ENCODE measurements around the gene PPID. TPM values are rescaled to one million over a fixed set of nuclear protein-coding genes. Genes with fewer than 3 reads are reported as not detected.
"Not testable (repeated sequence)": the region's sequence is repeated elsewhere in the genome, so short reads cannot be mapped to it uniquely, and the experiment has no call there.

PPID gene
- total RNA-seq, 2 experiments from 2014 or later: 70.8 to 78.2 TPM

GRCh38 chr4:158664806-158665205 is 58.4 kb downstream of the PPID start:
- peaks cover 8% of the 10 kb centered on the region for H3K4me1 Mint-ChIP-seq
- DNase-seq: no peak
- peaks cover 3% of the 10 kb centered on the region for H3K27me3 Mint-ChIP-seq
- H3K9me3 Mint-ChIP-seq: no peaks in the 10 kb centered on the region
- no peak overlapping the region for H3K4me3 Mint-ChIP-seq
- H3K27ac Mint-ChIP-seq: no peak overlapping the region
- H3K36me3 Mint-ChIP-seq: peaks cover 17% of the 10 kb centered on the region

GRCh38 chr4:158663707-158664625 is 59.2 kb downstream of the PPID start:
- not testable (repeated sequence) for DNase-seq, H3K4me1 Mint-ChIP-seq, H3K4me3 Mint-ChIP-seq, H3K27ac Mint-ChIP-seq, H3K9me3 Mint-ChIP-seq, H3K27me3 Mint-ChIP-seq
- H3K36me3 Mint-ChIP-seq: peaks cover 13% of the 10 kb centered on the region

GRCh38 chr4:158663255-158663654 is 59.9 kb downstream of the PPID start:
- not testable (repeated sequence) for H3K27ac Mint-ChIP-seq, H3K27me3 Mint-ChIP-seq, H3K9me3 Mint-ChIP-seq, DNase-seq, H3K4me3 Mint-ChIP-seq, H3K4me1 Mint-ChIP-seq
- H3K36me3 Mint-ChIP-seq: peaks cover 11% of the 10 kb centered on the region

Other genes with a start within 250 kb of the PPID start
- not detected for gene RXFP1, start 201.5 kb downstream of the PPID start, total RNA-seq
- 10 to 100 TPM; 18.9 to 20.9 TPM for gene C4orf46, start 51.5 kb downstream of the PPID start, total RNA-seq
- gene ETFDH, start 51.1 kb downstream of the PPID start, total RNA-seq: 10 to 100 TPM; 28.5 to 29.0 TPM
- gene FNIP2, start 45.6 kb upstream of the PPID start, total RNA-seq: 10 to 100 TPM; 10.9 to 11.5 TPM